GM19438 (cell line): ENCODE data around the gene SGK1.
"Not testable (repeated sequence)": the region's sequence is repeated elsewhere in the genome, so short reads cannot be mapped to it uniquely, and the experiment has no call there.

Experiments used
- ATAC-seq: cut with Tn5 transposase; IDR thresholded peaks from one replicate; pipeline ENCODE4 v1.9.1; 2021; ENCODE audit warnings: low read depth; ENCODE audit not compliant: unreplicated experiment

SGK1 gene

DNA sequence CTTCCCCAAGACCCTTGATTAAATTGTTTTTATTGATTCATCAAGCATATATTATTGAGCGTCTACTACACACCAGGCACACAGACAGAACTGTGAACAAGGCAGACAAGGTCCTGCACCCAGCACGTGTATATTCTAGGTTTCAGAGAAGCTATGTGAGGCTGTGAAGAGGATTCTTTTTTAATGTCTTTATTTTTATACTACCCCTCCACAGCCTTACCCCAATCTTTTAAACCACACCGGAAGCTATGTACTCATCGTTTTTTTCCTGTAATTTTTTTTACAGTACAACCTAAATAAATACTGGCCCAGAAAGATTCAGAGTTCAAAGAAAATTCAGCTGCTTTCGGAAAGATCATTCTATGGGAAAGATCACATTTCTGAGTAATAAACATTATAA lies 10.0 kb downstream of the SGK1 start:
- no peak for ATAC-seq

DNA sequence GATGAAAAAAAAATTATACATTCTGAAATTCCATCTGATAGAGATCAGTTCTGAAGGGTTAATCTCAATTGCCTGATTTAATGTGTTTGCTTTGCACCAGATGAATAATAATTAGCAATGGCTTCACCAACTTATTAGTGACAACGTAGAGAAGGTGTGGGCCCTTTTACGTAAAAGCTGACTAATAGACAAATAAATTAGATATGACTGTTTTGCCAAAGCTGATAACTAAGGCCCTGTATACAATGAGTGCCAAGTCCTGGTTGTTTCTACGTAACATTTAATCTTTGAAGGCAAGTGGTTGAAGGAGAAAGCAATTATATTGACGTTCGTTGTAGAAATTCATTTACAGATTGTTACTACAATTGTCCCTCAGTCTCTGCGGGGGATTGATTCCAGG lies 10.8 kb downstream of the SGK1 start:
- ATAC-seq: no peak

DNA sequence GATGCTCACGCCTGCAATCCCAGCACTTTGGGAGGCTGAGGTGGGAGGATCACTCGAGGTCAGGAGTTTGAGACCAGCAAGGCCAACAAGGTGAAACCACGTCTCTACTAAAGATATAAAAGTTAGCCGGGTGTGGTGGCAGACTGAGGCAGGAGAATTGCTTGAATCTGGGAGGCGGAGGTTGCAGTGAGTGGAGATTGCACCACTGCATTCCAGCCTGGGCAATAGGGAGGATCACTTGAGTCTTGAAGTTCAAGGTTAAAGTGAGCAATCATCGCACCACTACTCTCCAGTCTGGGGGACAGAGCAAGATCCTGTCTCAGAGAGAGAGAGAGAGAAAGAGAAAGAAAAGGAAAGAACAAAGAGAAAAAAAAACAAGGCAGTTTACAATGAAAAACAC lies 13.5 kb downstream of the SGK1 start:
- not testable (repeated sequence) for ATAC-seq

DNA sequence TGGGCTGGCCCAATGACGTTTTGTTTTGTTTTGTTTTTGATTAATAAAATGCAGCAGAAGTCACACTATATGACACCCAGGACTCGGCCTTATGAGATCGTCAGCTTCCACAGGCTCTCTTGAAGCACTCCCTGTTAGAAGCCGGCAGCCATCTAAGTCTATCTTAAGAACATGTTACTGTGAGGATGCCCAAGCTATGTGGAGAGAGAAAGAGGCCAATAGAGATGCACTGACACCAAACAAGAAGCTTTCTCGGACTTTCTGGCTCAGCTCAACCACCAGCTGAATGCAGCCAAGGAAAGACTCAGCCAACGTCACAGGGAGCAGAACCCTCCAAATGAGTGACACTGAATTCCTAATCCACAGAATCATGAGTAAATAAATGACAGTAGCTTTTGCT lies 14.0 kb downstream of the SGK1 start:
- no peak for ATAC-seq

DNA sequence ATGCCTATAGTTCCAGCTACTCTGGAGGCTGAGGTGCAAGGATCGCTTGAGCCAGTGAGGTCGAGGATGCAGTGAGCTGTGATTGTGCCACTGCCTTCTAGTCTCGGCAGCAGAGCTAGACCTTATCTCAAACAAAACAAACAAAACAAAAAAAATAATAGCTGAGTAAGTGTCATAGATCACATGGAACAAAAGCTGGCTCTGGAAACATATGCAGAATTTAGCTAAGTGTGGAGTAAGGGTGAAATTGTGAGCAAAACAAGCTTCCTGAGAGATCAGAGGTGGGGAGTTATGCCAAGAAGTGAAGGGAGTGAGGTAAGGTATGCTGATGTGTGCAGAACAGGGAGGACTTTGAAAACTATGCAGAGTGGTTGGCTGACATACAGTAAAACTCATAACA lies 18.7 kb downstream of the SGK1 start:
- ATAC-seq: no peak

DNA sequence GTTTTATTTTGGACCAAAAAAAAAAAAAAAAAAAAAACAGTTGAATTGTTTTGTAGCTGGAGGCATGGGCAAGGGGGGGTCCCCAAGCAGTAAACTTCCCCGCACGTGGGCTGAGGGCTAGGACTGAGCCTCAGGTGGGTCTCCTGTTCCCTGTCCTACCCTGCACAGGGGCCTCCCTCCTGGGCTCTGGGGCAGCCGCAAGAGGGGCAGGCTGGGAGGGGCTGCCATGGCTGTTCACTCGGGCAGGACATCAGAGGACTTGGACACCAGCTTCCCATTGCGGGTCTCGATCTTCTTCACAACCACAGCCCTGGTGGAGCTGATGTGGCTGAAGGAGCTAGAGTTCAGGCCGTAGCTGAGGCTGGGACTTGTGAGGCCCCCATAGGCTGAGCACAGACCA lies 21.1 kb downstream of the SGK1 start:
- ATAC-seq: no peak

DNA sequence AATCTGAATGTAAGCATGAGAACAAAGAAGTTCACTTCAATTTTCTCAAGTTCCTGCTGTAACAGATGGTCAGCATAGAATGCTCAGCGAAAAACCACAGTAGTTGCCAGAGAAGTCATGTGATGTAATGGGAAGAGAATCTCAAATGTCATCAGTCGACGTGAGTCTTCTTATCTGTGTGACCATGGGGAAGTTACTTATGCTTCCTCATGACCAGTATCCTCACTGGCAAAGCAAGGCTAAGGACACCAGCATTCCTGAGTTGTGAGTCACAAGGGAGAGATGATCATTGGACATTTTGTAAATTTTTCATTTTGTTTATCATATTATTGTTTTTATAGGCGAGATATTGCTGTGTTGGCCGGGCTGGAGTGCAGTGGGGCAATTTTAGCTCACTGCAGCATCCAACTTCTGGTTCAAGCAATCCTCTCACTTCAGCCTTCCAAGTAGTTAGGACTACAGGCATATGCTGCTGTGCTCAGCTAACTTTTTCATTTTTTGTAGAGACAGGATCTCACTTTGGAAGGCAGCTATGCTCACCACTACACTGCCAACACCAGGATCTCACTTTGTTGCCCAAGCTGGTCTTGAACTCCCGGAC lies 21.9 kb downstream of the SGK1 start:
- ATAC-seq: peak; percentile 89

DNA sequence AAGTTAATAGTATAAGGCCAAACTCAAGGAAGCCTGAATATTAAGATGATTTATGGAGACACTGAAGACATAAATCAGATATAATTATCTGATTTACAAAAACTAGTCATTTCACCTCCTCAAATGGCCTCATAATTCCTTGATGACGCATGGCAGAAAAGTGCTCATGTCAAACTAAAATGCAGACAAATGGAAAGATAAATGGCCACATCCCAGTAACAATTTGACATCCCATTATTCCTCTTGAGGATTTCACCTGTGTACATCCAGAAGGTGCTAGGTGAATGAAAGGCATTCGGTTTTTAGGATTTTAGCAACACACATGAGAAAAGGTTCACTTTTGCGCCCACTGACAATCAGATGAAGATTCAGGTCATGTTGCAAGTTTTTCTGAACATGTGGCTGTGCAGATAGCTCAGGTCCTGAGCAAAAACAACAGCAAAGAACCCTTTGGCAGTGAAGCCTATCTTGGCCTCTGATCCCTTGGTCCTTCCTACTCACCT lies 24.2 kb downstream of the SGK1 start:
- ATAC-seq: no peak

DNA sequence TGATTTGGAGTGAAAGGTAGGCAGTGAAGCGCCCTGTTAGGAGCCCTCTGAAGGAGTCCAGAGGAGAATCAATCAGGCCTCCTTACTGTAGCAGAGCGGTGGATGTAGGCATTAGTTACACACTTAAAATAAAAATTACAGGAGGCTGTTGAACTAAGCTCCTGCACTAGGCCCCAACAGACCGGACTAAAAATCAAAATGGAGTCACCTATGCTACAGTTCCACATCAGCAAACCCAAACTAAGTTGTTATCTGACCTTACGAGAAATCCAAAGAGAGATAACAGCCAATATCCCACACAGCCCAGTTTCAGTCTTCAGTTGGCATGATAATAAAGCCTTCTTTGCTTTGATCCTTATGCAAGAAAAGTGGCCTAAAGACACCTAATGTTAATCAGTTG lies 26.8 kb downstream of the SGK1 start:
- ATAC-seq: no peak

DNA sequence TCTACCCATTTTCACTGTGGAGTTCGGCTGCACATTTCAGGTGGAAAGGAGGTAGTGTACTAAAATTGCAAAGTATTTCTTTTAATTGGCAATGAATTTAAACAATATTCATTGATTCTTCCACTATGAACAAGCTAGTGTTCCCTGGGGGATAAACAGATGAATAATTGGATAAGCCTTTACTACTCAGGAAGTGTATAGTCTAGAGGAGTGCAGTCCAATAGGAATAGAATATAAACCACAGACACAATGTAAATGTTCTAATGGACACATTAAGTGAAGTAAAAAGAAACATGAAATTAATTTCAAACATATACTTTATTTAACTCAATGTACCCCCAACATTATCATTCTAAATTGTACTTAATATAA lies 28.7 kb downstream of the SGK1 start:
- no peak for ATAC-seq

DNA sequence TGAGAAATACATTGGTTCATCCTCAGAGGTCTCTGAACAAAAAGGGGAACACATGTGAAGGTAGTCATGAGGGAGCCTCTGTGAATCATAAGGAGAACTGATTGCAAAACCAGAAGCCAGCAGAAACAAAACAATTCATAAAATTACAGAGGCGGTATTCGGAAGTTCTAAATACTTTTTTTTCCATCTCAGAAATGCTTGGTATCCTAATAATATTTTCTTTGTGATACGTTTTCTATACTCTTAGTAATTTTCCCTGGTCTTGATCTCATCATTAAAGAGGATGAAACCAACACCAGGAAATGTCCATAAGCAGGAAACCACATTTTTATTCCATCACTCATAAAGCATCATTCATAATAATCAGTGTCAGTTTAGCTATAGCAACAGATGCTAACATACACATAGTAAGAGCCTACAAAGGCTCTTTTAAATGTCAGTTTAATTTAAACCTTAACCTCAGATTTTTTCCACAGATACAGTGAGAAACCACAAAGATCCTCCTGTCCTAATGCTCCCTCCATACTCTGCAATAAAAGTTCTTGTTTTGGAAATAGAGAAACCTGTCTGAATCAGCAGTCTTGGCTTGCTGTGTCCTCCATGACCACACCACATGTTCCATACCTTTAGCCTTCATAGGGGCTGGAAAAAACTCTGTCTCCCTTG lies 29.2 kb downstream of the SGK1 start:
- ATAC-seq: peak; percentile 53

DNA sequence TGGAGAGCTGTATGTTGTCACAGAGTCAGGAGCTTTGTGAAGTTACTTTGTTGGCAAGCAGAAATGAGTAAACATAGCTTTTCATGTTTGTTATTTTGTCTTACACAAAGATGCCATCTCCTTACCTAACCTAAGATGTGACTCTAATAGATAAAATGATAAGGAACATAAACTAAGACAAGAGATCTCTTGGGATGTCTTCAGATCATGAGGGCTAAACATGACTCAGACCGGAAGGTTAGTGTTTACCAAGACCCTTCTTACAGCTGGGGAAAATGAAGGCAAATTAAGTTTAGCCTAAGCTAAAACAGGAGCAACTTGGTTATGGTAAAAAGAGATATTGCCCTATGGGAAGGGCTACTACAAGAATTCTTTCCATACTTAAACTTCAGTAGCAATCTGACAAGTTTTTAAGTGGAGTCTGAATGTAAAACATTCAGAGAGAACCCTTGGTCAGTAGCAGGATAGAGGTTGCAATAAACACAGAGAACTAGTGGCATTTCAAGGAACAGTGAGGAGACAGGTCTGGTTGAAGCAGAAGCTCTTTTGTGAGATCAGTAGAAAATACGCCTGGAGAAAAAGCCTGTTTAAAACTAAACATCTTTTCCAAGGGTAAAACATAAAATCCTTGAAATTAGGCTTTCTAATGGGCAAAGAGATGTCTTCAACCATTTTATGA lies 29.9 kb downstream of the SGK1 start:
- ATAC-seq: peak; percentile 46

DNA sequence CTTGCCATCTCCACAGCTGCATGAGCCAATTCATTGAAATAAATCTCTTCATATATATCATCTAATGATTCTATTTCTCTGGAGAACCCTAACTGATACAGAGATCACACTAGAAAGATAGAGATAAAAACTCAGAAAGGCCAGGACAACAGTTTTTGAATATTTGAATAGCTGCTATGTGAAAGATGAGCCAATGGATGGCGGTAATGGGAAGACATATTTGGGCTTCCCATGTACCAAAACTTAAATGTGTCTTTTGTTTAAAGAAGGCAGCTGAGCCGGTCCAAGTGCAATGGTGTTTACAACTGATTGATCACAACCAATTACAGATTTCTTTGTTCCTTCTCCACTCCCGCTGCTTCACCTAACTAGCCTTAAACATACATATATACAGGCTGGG lies 35.1 kb downstream of the SGK1 start:
- ATAC-seq: no peak

DNA sequence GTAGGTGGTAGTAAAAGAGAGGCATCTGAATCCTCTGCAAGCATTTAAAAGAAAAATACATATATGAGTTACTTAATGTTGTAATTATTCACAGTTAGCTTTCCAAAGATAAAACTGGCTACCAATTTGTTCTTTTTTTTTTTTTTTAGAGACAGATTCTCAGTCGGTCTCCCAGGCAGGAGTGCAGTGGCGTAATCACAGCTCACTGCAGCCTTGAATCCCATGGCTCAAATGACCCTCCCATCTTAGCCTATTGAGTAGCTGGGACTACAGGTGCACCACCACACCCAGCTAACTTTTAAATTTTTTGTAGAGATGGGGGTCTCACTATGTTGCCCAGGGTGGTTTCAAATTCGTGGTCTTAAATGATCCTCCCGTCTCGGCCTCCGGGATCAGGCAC lies 36.5 kb downstream of the SGK1 start:
- no peak for ATAC-seq

DNA sequence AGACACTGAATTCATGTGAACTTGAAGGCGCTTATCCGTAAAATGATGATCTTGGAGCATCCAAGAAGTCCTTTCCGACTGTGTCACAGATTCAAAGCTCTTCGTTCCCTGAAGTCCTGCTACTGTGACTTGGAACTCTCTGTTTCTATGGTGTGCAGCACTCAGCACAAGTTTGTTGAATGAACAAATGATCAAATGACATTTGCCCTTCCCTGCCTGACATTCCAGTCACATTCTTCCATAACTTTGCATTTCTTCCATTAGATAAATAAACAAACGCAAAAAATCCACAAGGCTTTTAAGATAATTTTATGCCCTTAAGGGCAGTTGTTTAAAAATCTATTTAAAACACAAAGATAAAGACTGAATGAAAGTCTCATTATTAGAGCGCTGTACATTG lies 39.9 kb downstream of the SGK1 start:
- ATAC-seq: no peak

DNA sequence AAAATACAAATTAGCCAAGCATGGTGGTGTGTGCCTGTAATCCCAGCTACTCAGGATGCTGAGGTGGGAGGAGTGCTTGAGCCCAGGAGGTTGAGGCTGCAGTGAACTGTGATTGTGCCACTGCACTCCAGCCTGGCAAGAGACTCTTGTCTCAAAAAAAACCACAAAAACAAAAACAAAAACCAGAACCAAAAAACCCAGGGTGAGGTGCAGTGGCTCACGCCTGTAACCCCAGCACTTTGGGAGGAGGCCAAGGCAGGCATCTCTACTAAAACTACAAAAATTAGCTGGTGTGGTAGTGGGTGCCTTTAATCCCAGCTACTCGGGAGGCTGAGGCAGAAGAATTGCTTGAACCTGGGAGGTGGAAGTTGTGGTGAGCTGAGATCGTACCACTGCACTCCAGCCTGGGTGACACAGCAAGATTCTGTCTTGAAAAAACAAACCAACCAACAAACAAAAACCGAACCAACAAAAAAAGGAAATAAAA lies 41.0 kb downstream of the SGK1 start:
- not testable (repeated sequence) for ATAC-seq

DNA sequence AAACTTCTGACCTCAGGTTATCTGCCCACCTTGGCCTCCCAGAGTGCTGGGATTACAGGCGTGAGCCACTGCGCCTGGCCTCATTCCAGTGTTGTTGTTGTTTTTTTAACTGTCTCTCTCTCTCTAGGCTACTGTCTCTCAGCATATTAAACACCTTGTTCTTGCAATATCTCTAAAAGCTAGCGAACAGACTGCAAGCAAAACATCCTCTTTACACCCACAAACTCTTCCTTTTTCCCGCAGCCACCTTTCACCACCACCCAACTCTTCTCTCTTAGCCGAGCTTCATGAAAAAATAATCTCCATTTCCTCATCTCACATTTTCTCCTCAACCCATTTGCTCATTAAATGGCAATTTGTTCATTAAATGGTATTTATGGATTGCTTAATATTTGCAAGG lies 45.5 kb downstream of the SGK1 start:
- no peak for ATAC-seq

DNA sequence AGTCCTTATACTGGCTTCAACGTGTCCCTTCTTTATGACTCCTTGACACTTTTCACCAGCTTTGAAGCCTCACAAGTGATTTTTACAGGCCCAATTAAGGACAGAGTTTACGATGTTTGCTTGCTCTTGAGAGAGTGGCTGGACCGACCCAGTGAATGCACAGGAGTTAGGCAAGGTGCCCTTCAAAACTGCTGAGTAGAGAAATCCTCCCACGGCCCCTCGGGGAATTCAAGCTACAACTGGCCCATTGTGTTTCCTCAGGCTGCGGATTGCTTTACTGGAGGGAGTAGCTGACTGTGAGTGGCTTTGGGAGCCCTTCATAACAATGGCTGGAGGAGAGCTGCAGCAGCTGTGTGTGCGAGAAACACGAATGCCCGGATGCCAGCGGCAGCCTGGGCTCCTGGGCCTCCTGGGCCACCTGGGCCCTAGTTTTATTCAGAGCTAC lies 50.0 kb downstream of the SGK1 start:
- ATAC-seq: no peak

DNA sequence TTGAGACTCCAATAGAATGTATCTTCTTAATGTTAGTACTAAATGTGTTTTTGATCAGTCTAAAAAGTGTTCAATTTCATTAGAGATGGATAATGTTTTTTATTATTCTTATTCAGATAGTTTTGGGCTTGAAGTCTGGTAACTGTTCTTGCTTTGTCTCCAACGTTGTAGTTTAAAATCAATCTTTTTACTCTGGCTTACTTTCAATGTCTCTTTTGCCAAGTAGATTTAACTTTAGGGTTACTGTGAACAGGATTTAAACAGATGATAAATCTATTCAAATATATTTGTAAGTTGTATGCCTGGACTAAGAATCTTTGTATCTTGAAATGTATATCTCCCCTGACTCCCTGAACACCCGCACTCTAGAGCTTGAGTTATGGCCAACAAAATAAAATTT lies 51.1 kb downstream of the SGK1 start:
- ATAC-seq: no peak

DNA sequence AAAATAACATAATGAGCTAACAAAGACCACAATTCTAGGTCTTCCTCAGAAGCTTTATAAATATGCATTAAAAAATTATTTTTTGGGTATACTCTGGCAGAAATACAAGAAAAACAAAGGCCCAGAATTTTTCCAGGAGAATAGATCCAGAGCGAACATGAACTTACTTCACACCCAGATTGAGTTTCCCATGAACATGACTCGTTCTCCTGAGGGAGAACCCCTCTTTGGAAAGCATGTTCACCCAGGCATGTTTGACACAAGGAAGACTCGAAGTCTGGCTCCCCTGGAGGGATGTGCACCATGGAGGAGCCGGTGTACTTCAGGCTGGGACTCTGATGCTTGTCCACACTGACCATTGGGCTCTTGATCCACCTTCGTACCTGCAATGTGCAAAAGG lies 56.1 kb downstream of the SGK1 start:
- no peak for ATAC-seq

DNA sequence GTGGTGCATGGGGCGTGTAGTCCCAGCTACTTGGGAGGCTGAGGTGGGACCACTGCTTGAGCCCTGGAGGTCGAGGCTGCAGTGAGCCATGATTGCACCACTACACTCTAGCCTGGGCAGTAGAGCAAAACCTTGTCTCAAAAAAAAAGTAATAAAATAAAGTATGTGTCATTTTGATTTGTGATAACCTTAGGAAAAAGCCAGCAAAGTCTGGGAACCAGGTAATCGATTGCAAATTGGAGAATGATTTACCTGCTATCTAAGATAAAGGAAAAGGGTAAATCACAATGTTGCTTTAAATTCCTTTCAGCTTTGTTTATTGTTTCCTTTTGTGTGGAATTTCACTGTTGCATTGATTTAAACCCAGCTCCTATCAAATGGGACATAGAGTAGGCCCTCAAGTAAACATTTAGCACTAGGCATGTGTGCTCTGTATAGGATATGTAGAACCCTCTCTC lies 59.0 kb downstream of the SGK1 start:
- no peak for ATAC-seq

DNA sequence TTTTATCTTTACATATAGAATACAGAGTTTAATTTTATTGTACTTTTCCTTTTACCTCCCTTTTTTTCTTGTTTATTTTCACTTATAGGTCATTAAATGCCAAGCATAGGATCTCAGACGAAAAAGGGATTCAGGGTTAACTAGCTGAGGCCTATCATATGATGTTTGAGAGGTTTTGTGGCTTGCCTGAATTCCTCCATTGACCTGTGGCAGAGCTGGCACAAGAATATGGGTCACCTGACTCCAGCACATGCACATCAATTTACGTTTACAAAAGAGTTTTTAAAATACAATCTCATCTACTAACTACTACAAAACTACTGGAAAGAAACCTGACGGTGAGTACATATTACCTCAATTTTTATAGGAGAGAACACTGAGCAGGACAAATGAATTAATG lies 60.4 kb downstream of the SGK1 start:
- ATAC-seq: no peak
